PC-3 (cell line): ENCODE results near the gene STAG3. TPM values are rescaled to one million over a fixed set of nuclear protein-coding genes. Genes with fewer than 3 reads are reported as not detected.
"Not testable (repeated sequence)": the region's sequence is repeated elsewhere in the genome, so short reads cannot be mapped to it uniquely, and the experiment has no call there.

Experiments used
- ATAC-seq: fragments of 200-7000 bp; cut with Tn5 transposase; 2 replicates; pipeline ENCODE4 v1.9.1; 2020; ENCODE audit warnings: mild to moderate bottlenecking, moderate library complexity
- BruUV-seq: library from RNA; stranded (reverse); fragments of 400-500 nt; replicated peaks from 2 replicates; lab custom pipeline; 2021; lab: Mats Ljungman, UMichigan
- CTCF ChIA-PET: fragments of 300-600 bp; sonication (Branson Sonifier 250); formaldehyde crosslinking; loops from one replicate; lab custom pipeline; 2022; ENCODE audit warnings: antibody characterized with exemption; lab: Charles Lee
- POLR2A ChIA-PET: fragments of 300-600 bp; sonication (Branson Sonifier 250); formaldehyde crosslinking; loops from one replicate; lab custom pipeline; 2022; ENCODE audit warnings: antibody characterized with exemption; ENCODE audit not compliant: unreplicated experiment; lab: Charles Lee
- DNase-seq: peaks from one replicate; pipeline ENCODE4 v3.0.0-alpha.2; 2015
- H2AFZ ChIP-seq: fragments of 300-600 bp; sonication (generic); 2 replicates; pipeline ENCODE4 v1.6.0; 2016; ENCODE audit warnings: antibody characterized with exemption, low read length
- H3F3A ChIP-seq: fragments of 300-600 bp; sonication (generic); one replicate; pipeline ENCODE4 v1.6.0; 2017; ENCODE audit warnings: antibody characterized with exemption, low read length, control low read depth, mild to moderate bottlenecking; ENCODE audit not compliant: unreplicated experiment
- H3K27ac ChIP-seq: fragments of 300-600 bp; sonication (generic); 2 replicates; pipeline ENCODE4 v1.5.1; 2016; ENCODE audit warnings: mild to moderate bottlenecking, low read length
- H3K27me3 ChIP-seq: fragments of 300-600 bp; sonication (generic); 2 replicates; pipeline ENCODE4 v1.6.1; 2016; ENCODE audit warnings: low read length, mixed read lengths
- H3K36me3 ChIP-seq: fragments of 300-600 bp; sonication (generic); 2 replicates; pipeline ENCODE4 v1.6.1; 2016; ENCODE audit warnings: low read depth, mixed run types, low read length, mixed read lengths
- H3K4me1 ChIP-seq: fragments of 300-600 bp; sonication (generic); 2 replicates; pipeline ENCODE4 v1.5.1; 2016; ENCODE audit warnings: low read length; ENCODE audit not compliant: insufficient read depth
- H3K4me2 ChIP-seq: fragments of 300-600 bp; sonication (generic); 2 replicates; pipeline ENCODE4 v1.6.0; 2016; ENCODE audit warnings: low read length
- H3K4me3 ChIP-seq: fragments of 300-600 bp; sonication (generic); 2 replicates; pipeline ENCODE4 v1.5.1; 2016; ENCODE audit warnings: mild to moderate bottlenecking, low read length, mixed read lengths
- H3K79me2 ChIP-seq: fragments of 300-600 bp; sonication (generic); 2 replicates; pipeline ENCODE4 v1.6.1; 2017; ENCODE audit warnings: low read length, mixed read lengths
- H3K9ac ChIP-seq: fragments of 300-600 bp; sonication (generic); 2 replicates; pipeline ENCODE4 v1.6.0; 2016; ENCODE audit warnings: mild to moderate bottlenecking, low read length
- H3K9me2 ChIP-seq: fragments of 300-600 bp; sonication (generic); replicated peaks from 2 replicates; pipeline ENCODE4 v1.6.1; 2016; ENCODE audit warnings: mixed run types, low read length, mixed read lengths
- H3K9me3 ChIP-seq: fragments of 300-600 bp; sonication (generic); 2 replicates; pipeline ENCODE4 v1.6.1; 2016; ENCODE audit warnings: low read length, mixed read lengths
- H4K20me1 ChIP-seq: fragments of 300-600 bp; sonication (generic); 2 replicates; pipeline ENCODE4 v1.6.1; 2016; ENCODE audit warnings: low read length, mixed read lengths
- EZH2 ChIP-seq: fragments of 300-600 bp; sonication (generic); IDR thresholded peaks from one replicate; pipeline ENCODE4 v1.6.1; 2017; ENCODE audit warnings: antibody characterized with exemption, mild to moderate bottlenecking, low read length; ENCODE audit not compliant: unreplicated experiment
- EZH2phosphoT487 ChIP-seq: fragments of 300-600 bp; sonication (generic); IDR thresholded peaks from 2 replicates; pipeline ENCODE4 v1.6.1; 2018; ENCODE audit warnings: mild to moderate bottlenecking, antibody characterized with exemption, low read length, borderline replicate concordance
- intact Hi-C: fragments of 100-400 bp; cut with micrococcal nuclease; formaldehyde crosslinking; loops from 2 replicates; pipeline ENCODE4 v1.9.0; 2023
- total RNA-seq: library from RNA; depleted of rRNA; stranded (reverse); fragments of >200 nt; gene quantifications from 2 replicates; pipeline ENCODE4 v1.2.3, GENCODE V29; 2014
- TF ChIP-seq, protein P1 (sequence below): fragments of 300-600 bp; sonication (generic); conservative IDR thresholded peaks from 2 replicates; pipeline ENCODE4 v1.5.1; 2017; ENCODE audit warnings: antibody characterized with exemption, low read depth, mild to moderate bottlenecking, low read length

The STAG3 gene
- total RNA-seq, 1 experiment from 2014 or later: 0.07 TPM

DNA sequence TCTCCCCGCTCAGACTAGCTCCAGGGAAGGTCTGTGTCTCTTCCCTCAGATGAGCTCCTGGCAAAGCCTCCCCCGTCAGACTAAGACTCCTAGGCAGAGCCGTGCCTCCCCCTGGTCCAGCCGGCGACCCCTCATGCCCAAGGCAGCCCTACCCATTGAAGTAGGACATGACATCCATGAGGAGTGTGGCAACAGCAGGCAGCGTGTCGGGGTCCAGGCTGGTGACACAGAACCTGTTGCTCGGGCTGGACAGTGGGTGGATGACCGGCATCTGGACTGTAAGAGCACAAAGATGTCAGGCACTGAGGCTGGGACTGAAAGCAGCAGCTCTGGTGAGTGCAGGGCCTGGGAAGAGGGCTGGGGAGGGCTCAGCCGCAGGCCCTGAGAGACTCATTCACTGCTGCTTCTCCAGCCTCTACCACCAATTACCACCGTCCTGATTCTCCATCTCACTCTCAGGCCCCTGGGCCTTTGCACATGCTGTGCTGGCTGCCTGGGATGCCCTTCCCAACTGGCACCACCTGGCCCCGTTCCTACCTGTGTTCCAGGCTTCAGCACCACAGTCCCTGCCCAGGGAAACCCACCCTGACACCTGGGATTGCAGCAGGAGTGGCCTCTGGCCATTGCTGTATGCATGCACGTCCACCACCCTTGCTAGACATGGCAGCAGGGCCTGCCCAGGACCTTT, 44.9 kb downstream of the STAG3 start:
- intact Hi-C loops: no loop called here
- Histone ChIP-seq H4K20me1 (no peaks in the 10 kb centered on the region), H3K4me2 (no peak overlapping the region), H3K36me3 (no peaks in the 10 kb centered on the region), H2AFZ (no peak overlapping the region), H3K27ac (no peak overlapping the region), H3K9ac (no peak overlapping the region), H3K9me2 (no peaks in the 10 kb centered on the region), H3K27me3 (no peaks in the 10 kb centered on the region), H3K4me3 (no peak overlapping the region), H3F3A (no peaks in the 10 kb centered on the region), H3K9me3 (no peaks in the 10 kb centered on the region), H3K4me1 (no peaks in the 10 kb centered on the region), H3K79me2 (no peaks in the 10 kb centered on the region)
- no peak for DNase-seq
- POLR2A ChIA-PET: no interaction called here
- CTCF ChIA-PET: interaction anchor here (0.6 kb wide), 1 partner anchor 185 kb away, joined by 3 read pairs; no protein-coding TSS in a partner anchor
- TF ChIP-seq, protein P1, sequence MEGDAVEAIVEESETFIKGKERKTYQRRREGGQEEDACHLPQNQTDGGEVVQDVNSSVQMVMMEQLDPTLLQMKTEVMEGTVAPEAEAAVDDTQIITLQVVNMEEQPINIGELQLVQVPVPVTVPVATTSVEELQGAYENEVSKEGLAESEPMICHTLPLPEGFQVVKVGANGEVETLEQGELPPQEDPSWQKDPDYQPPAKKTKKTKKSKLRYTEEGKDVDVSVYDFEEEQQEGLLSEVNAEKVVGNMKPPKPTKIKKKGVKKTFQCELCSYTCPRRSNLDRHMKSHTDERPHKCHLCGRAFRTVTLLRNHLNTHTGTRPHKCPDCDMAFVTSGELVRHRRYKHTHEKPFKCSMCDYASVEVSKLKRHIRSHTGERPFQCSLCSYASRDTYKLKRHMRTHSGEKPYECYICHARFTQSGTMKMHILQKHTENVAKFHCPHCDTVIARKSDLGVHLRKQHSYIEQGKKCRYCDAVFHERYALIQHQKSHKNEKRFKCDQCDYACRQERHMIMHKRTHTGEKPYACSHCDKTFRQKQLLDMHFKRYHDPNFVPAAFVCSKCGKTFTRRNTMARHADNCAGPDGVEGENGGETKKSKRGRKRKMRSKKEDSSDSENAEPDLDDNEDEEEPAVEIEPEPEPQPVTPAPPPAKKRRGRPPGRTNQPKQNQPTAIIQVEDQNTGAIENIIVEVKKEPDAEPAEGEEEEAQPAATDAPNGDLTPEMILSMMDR: no peak
- TF ChIP-seq EZH2 (no peak), EZH2phosphoT487 (no peak)
- BruUV-seq: no TSS peak
- ATAC-seq: no peak

DNA sequence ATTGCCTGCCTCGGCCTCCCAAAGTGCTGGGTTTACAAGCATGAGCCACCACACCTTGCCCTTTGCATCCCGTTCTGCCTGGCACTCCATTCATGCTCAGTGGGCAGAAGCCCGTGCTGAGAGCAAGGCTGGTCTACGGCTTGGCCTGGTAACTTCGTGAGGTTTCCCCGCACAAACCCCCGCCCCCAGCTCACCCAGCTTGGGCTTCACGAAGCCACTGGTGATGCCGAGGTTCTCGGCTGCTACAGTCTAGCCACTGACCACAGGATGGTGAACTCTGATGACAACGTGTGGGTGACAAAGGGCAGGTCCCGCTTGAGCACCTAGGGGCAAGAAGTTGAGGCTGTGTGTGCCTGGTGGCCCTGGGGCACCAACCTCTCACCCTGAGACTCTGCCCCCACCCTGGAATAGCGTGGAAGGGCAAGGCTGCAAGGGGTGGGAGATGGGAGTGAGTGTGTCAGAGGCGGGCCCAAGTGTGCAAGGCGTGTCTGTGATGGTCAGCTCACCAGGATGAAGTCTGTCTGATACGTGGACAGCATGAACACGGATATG, 45.7 kb downstream of the STAG3 start:
- DNase-seq, intact Hi-C loops, H3K36me3 ChIP-seq, BruUV-seq, CTCF ChIA-PET, H3K79me2 ChIP-seq, H3K4me1 ChIP-seq, H2AFZ ChIP-seq, POLR2A ChIA-PET, H3F3A ChIP-seq, ATAC-seq, H4K20me1 ChIP-seq, H3K9me2 ChIP-seq, H3K4me3 ChIP-seq, H3K27ac ChIP-seq, H3K9ac ChIP-seq, H3K4me2 ChIP-seq, H3K9me3 ChIP-seq, H3K27me3 ChIP-seq: not testable (repeated sequence)

DNA sequence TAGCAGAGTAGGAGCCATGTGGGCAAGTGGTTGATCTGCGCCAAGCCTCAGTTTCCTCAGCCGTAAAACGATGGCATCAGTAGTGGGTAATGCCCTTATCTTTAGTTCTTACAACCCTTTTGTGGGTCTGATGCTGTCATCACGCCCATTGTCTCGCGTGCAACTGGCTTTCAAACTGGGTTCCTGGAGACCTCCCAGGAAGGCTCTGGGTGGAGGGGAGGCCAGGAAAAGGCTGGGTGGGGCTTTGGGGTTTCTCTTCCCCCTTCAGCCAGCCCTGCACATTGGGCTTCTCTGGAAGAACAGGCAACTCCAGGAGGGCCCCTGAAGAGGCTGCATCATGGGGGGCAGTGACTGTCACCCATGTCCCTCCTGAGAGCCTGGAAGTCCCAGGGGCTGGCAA, 47.2 kb downstream of the STAG3 start:
- POLR2A ChIA-PET, CTCF ChIA-PET: not testable (repeated sequence)

DNA sequence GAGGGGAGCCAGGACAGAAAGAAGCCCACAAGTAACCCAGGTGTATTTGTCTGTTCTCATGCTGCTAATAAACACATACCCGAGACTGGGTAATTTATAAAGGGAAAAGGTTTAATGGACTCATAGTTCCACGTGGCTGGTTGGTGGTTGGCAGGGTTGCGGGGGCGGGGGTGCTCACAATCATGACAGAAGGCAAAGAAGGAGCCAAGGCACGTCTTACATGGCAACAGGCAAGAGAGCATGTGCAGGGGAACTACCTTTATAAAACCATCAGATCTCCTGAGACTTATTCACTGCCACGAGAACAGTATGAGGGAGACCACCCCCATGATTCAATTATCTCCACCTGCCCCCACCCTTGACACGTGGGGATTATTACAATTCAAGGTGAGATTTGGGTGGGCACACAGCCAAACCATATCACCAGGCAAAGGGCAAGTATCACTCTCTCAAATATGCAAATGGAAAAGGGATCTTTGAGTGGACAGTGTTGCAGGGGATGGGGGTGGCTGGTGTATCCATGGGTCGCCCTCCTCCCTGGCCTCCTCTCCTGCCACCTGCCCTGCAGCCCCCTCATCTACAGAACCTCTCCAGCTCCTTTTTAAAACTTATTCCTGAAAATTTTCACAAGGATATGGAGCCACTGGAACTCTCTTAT, 57.1 kb downstream of the STAG3 start:
- CTCF ChIA-PET, intact Hi-C loops, H3K27ac ChIP-seq, H3K79me2 ChIP-seq, H2AFZ ChIP-seq, H3K36me3 ChIP-seq, H3F3A ChIP-seq, H3K9me2 ChIP-seq, H3K9ac ChIP-seq, H3K4me2 ChIP-seq, H3K9me3 ChIP-seq, DNase-seq, BruUV-seq, H3K4me3 ChIP-seq, H4K20me1 ChIP-seq, POLR2A ChIA-PET, ATAC-seq, H3K27me3 ChIP-seq, H3K4me1 ChIP-seq: not testable (repeated sequence)

More for the DNA sequence above, 47.2 kb downstream of the STAG3 start:
- H3K79me2 ChIP-seq, H3K27ac ChIP-seq, H3K9me2 ChIP-seq, ATAC-seq, H3K4me2 ChIP-seq, DNase-seq, H3K27me3 ChIP-seq, intact Hi-C loops, H4K20me1 ChIP-seq, BruUV-seq, H3K36me3 ChIP-seq, H3K4me3 ChIP-seq, H3K9me3 ChIP-seq, H3K4me1 ChIP-seq, H3K9ac ChIP-seq, H2AFZ ChIP-seq, H3F3A ChIP-seq: not testable (repeated sequence)

DNA sequence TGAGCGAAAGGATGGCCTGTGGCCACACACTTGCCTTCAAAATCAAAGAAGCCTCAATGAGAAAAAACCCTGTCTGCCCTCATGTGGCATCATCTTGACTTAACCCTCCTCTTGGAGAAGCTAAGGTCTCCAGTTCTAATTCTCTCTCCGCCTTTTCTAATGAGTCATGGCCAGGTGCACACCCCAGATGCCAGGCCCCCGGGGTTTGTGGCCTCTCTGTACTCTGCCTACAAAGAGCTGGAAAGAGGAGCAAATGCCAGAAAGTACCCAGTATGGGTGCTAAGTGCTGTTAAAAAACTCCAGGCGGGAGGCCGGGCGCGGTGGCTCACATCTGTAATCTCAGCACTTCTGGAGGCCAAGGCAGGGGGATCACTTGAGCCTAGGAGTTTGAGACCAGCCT, 62.3 kb downstream of the STAG3 start:
- H3K4me1 ChIP-seq, BruUV-seq, H3K9me3 ChIP-seq, ATAC-seq, POLR2A ChIA-PET, H2AFZ ChIP-seq, intact Hi-C loops, H3K4me3 ChIP-seq, H3K9ac ChIP-seq, H3K79me2 ChIP-seq, H3K27me3 ChIP-seq, H3K36me3 ChIP-seq, H4K20me1 ChIP-seq, CTCF ChIA-PET, H3K9me2 ChIP-seq, H3K27ac ChIP-seq, H3F3A ChIP-seq, DNase-seq, H3K4me2 ChIP-seq: not testable (repeated sequence)
